ENCODE measurements around the gene IFT122. TPM values are rescaled to one million over a fixed set of nuclear protein-coding genes. Genes with fewer than 3 reads are reported as not detected.
"Not testable (repeated sequence)": the region's sequence is repeated elsewhere in the genome, so short reads cannot be mapped to it uniquely, and the experiment has no call there.

IFT122 gene
- total RNA-seq, 5 donors from 2014 or later (not counting 1 experiment from before 2014, with no cell fraction given): 15.0 to 23.9 (median 18.1) TPM

- H3K4me3 ChIP-seq (ENCODE audit: control insufficient read depth in 1 of 2, extremely low read depth in 1 of 2, low read length in 1 of 2); H3K27ac Mint-ChIP-seq; ATAC-seq (replicated peaks in 1 of 4); H3K4me3 Mint-ChIP-seq; CTCF ChIA-PET; H3K4me1 ChIP-seq (ENCODE audit: control insufficient read depth in 1 of 2, extremely low read depth in 1 of 2, insufficient read depth in 2 of 2, low read length in 2 of 2); H3K9me3 ChIP-seq; H3K4me1 Mint-ChIP-seq; H3K36me3 ChIP-seq (ENCODE audit: control insufficient read depth in 2 of 2, extremely low read depth in 1 of 2, insufficient read depth in 1 of 2, low read length in 1 of 2); H3K27me3 ChIP-seq (replicated peaks in 1 of 2; ENCODE audit: control insufficient read depth in 2 of 2, extremely low read depth in 1 of 2, insufficient read depth in 2 of 2, low read length in 1 of 2); DNase-seq; H3K27me3 Mint-ChIP-seq; POLR2A ChIA-PET; H3K27ac ChIP-seq (ENCODE audit: low read length); H3K9me3 Mint-ChIP-seq: not testable (repeated sequence)
- peaks cover 39% of the 10 kb centered on the region for H3K36me3 Mint-ChIP-seq
- WGBS (ENCODE audit: insufficient coverage): no CpG with 5 or more reads among the region's 8 CpGs
These were observed 58.8 kb downstream of the IFT122 start for GRCh38 chr3:129498603-129499488.

GRCh38 chr3:129499604-129500333 is 59.7 kb downstream of the IFT122 start:
- CTCF ChIA-PET; H3K27me3 ChIP-seq (replicated peaks in 1 of 2; ENCODE audit: control insufficient read depth in 2 of 2, extremely low read depth in 1 of 2, insufficient read depth in 2 of 2, low read length in 1 of 2); H3K9me3 Mint-ChIP-seq; H3K36me3 ChIP-seq (ENCODE audit: control insufficient read depth in 2 of 2, extremely low read depth in 1 of 2, insufficient read depth in 1 of 2, low read length in 1 of 2); H3K27ac ChIP-seq (ENCODE audit: low read length); DNase-seq; H3K4me1 ChIP-seq (ENCODE audit: control insufficient read depth in 1 of 2, extremely low read depth in 1 of 2, insufficient read depth in 2 of 2, low read length in 2 of 2); H3K4me3 ChIP-seq (ENCODE audit: control insufficient read depth in 1 of 2, extremely low read depth in 1 of 2, low read length in 1 of 2); H3K9me3 ChIP-seq; H3K27ac Mint-ChIP-seq; H3K4me1 Mint-ChIP-seq; H3K4me3 Mint-ChIP-seq; H3K27me3 Mint-ChIP-seq; ATAC-seq (replicated peaks in 1 of 4): not testable (repeated sequence)
- 96% methylated on average over 5 of the region's 14 CpGs for WGBS (ENCODE audit: insufficient coverage)
- POLR2A ChIA-PET: interaction anchor here in 1 of 2 donors (0.5 kb wide), 1 partner anchor 424 kb away, joined by 5 read pairs; no protein-coding TSS in a partner anchor
- peaks cover 36% of the 10 kb centered on the region for H3K36me3 Mint-ChIP-seq

- H3K4me3 Mint-ChIP-seq: no peak overlapping the region
- H3K36me3 Mint-ChIP-seq: peaks cover 40% of the 10 kb centered on the region
- Histone ChIP-seq H3K27ac (ENCODE audit: low read length) (no peak overlapping the region), H3K9me3 (no peaks in the 10 kb centered on the region), H3K36me3 (ENCODE audit: control insufficient read depth in 2 of 2, extremely low read depth in 1 of 2, insufficient read depth in 1 of 2, low read length in 1 of 2) (peaks cover 3 to 8% of the 10 kb centered on the region in 2 donors), H3K4me1 (ENCODE audit: control insufficient read depth in 1 of 2, extremely low read depth in 1 of 2, insufficient read depth in 2 of 2, low read length in 2 of 2) (no peaks in the 10 kb centered on the region), H3K4me3 (ENCODE audit: control insufficient read depth in 1 of 2, extremely low read depth in 1 of 2, low read length in 1 of 2) (no peak overlapping the region), H3K27me3 (replicated peaks in 1 of 2; ENCODE audit: control insufficient read depth in 2 of 2, extremely low read depth in 1 of 2, insufficient read depth in 2 of 2, low read length in 1 of 2) (no peaks in the 10 kb centered on the region)
- no peaks in the 10 kb centered on the region for H3K9me3 Mint-ChIP-seq
- no peaks in the 10 kb centered on the region for H3K4me1 Mint-ChIP-seq
- no peaks in the 10 kb centered on the region for H3K27me3 Mint-ChIP-seq
- no peak for ATAC-seq (replicated peaks in 1 of 4)
- CTCF ChIA-PET: no interaction called here
- H3K27ac Mint-ChIP-seq: no peak overlapping the region
- WGBS (ENCODE audit: insufficient coverage): no CpG with 5 or more reads among the region's 5 CpGs
- POLR2A ChIA-PET: no interaction called here
- DNase-seq: no peak
These were observed 60.3 kb downstream of the IFT122 start for GRCh38 chr3:129500334-129500658.

GRCh38 chr3:129501630-129502029 is 61.6 kb downstream of the IFT122 start:
- H3K9me3 ChIP-seq: no peaks in the 10 kb centered on the region
- Mint-ChIP-seq H3K27me3 (no peaks in the 10 kb centered on the region), H3K9me3 (no peaks in the 10 kb centered on the region), H3K4me1 (no peaks in the 10 kb centered on the region), H3K27ac (no peak overlapping the region), H3K36me3 (peaks cover 38% of the 10 kb centered on the region), H3K4me3 (no peak overlapping the region)
- WGBS (ENCODE audit: insufficient coverage): 83% methylated on average over 1 of the region's 5 CpGs
- peaks cover 3 to 4% of the 10 kb centered on the region in 2 donors for H3K36me3 ChIP-seq (ENCODE audit: control insufficient read depth in 2 of 2, extremely low read depth in 1 of 2, insufficient read depth in 1 of 2, low read length in 1 of 2)
- no peak overlapping the region for H3K4me3 ChIP-seq (ENCODE audit: control insufficient read depth in 1 of 2, extremely low read depth in 1 of 2, low read length in 1 of 2)
- ChIA-PET POLR2A (no interaction called here), CTCF (no interaction called here)
- ATAC-seq (replicated peaks in 1 of 4) (no peak), DNase-seq (no peak)
- no peaks in the 10 kb centered on the region for H3K27me3 ChIP-seq (replicated peaks in 1 of 2; ENCODE audit: control insufficient read depth in 2 of 2, extremely low read depth in 1 of 2, insufficient read depth in 2 of 2, low read length in 1 of 2)
- no peak overlapping the region for H3K27ac ChIP-seq (ENCODE audit: low read length)
- no peaks in the 10 kb centered on the region for H3K4me1 ChIP-seq (ENCODE audit: control insufficient read depth in 1 of 2, extremely low read depth in 1 of 2, insufficient read depth in 2 of 2, low read length in 2 of 2)

DNA sequence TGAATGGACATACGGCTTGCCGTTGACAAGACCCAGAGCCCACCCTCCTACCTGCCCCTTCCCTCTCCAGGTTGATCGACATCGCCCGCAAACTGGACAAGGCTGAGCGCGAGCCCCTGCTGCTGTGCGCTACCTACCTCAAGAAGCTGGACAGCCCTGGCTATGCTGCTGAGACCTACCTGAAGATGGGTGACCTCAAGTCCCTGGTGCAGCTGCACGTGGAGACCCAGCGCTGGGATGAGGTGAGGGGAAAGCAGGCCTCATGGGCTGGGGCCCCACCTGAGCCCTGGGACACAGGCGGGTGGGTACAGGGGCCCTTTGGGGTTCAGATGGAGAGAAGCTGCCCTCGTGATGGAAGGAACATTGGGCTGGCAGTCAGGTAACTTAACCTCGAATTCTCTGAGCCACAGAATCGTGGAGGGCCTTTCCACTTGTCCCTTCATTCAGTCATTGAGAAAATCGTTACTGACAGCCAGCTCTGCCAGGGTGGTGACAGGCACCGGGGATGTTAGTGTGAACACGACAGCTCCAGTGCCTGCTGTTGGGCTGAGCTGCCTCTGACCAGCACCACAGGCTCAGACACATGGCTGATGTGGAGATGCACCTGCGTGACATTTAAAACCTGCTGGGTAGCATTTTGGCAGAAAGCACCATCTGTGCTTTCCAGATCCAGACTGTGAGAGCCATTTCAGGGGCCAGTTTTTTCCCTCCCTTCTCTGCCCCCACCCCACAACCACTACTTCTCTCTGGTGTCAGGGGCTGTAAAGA is 62.8 kb downstream of the IFT122 start:
- H3K36me3 ChIP-seq (ENCODE audit: control insufficient read depth in 2 of 2, extremely low read depth in 1 of 2, insufficient read depth in 1 of 2, low read length in 1 of 2): peaks cover 4 to 7% of the 10 kb centered on the region in 2 donors
- H3K4me3 Mint-ChIP-seq: no peak overlapping the region
- ChIA-PET CTCF (no interaction called here), POLR2A (no interaction called here)
- peaks cover 43% of the 10 kb centered on the region for H3K36me3 Mint-ChIP-seq
- no peaks in the 10 kb centered on the region for H3K4me1 ChIP-seq (ENCODE audit: control insufficient read depth in 1 of 2, extremely low read depth in 1 of 2, insufficient read depth in 2 of 2, low read length in 2 of 2)
- H3K9me3 Mint-ChIP-seq: no peaks in the 10 kb centered on the region
- no peak overlapping the region for H3K27ac Mint-ChIP-seq
- H3K27ac ChIP-seq (ENCODE audit: low read length): no peak overlapping the region
- no peaks in the 10 kb centered on the region for H3K27me3 ChIP-seq (replicated peaks in 1 of 2; ENCODE audit: control insufficient read depth in 2 of 2, extremely low read depth in 1 of 2, insufficient read depth in 2 of 2, low read length in 1 of 2)
- H3K4me1 Mint-ChIP-seq: no peaks in the 10 kb centered on the region
- no peak for DNase-seq
- no peak for ATAC-seq (replicated peaks in 1 of 4)
- no peaks in the 10 kb centered on the region for H3K27me3 Mint-ChIP-seq
- no peak overlapping the region for H3K4me3 ChIP-seq (ENCODE audit: control insufficient read depth in 1 of 2, extremely low read depth in 1 of 2, low read length in 1 of 2)
- no peaks in the 10 kb centered on the region for H3K9me3 ChIP-seq
- 96% methylated on average over 15 of the region's 18 CpGs for WGBS (ENCODE audit: insufficient coverage)

- Histone ChIP-seq H3K4me1 (ENCODE audit: control insufficient read depth in 1 of 2, extremely low read depth in 1 of 2, insufficient read depth in 2 of 2, low read length in 2 of 2) (no peaks in the 10 kb centered on the region), H3K4me3 (ENCODE audit: control insufficient read depth in 1 of 2, extremely low read depth in 1 of 2, low read length in 1 of 2) (no peak overlapping the region), H3K27me3 (replicated peaks in 1 of 2; ENCODE audit: control insufficient read depth in 2 of 2, extremely low read depth in 1 of 2, insufficient read depth in 2 of 2, low read length in 1 of 2) (no peaks in the 10 kb centered on the region), H3K9me3 (no peaks in the 10 kb centered on the region), H3K36me3 (ENCODE audit: control insufficient read depth in 2 of 2, extremely low read depth in 1 of 2, insufficient read depth in 1 of 2, low read length in 1 of 2) (peaks cover 4 to 7% of the 10 kb centered on the region in 2 donors), H3K27ac (ENCODE audit: low read length) (no peak overlapping the region)
- Mint-ChIP-seq H3K27me3 (no peaks in the 10 kb centered on the region), H3K27ac (no peak overlapping the region), H3K9me3 (no peaks in the 10 kb centered on the region), H3K4me3 (no peak overlapping the region), H3K4me1 (no peaks in the 10 kb centered on the region), H3K36me3 (peaks cover 43% of the 10 kb centered on the region)
- CTCF ChIA-PET: no interaction called here
- ATAC-seq (replicated peaks in 1 of 4) (no peak), DNase-seq (no peak)
- 91% methylated on average over 10 of the region's 13 CpGs for WGBS (ENCODE audit: insufficient coverage)
- POLR2A ChIA-PET: no interaction called here
These were observed 63.7 kb downstream of the IFT122 start for GRCh38 chr3:129503471-129504291.

Measured in T-cell (primary cell).